Right cardiac atrium (tissue), 5 donors: ENCODE results near the gene RNF213. TPM values are rescaled to one million over a fixed set of nuclear protein-coding genes. Genes with fewer than 3 reads are reported as not detected.

Source experiments
- ATAC-seq, 2 donors: fragments of 200-7000 bp; cut with Tn5 transposase; one replicate each; pipeline versions ENCODE4 v1.8.0 to v1.9.1; 2020; ENCODE audit warnings: moderate library complexity in 2 of 2, mild to moderate bottlenecking in 1 of 2
- DNase-seq, 3 donors: peaks; one replicate each; pipeline ENCODE4 v3.0.0-alpha.2; 2020
- H3K27ac ChIP-seq: one replicate; pipeline ENCODE4 v1.5.1; 2013; ENCODE audit warnings: mild to moderate bottlenecking, low read length, control low read depth, moderate library complexity
- H3K27me3 ChIP-seq: one replicate; pipeline ENCODE4 v1.6.1; 2013; ENCODE audit not compliant: control insufficient read depth, insufficient read depth
- H3K4me1 ChIP-seq: one replicate; pipeline ENCODE4 v1.6.1; 2013; ENCODE audit warnings: low read length; ENCODE audit not compliant: control insufficient read depth, insufficient read depth
- H3K4me3 ChIP-seq: one replicate; pipeline ENCODE4 v1.5.1; 2013; ENCODE audit warnings: low read length, control low read depth
- H3K9me3 ChIP-seq: one replicate; pipeline ENCODE4 v1.6.1; 2013; ENCODE audit warnings: low read length; ENCODE audit not compliant: control insufficient read depth
- WGBS: extraction: QIAGEN DNeasy Blood & Tissue Kit; methylation state at CpG from one replicate; pipeline ENCODE4 v1.1.7; 2013; 5-methylcytosine and 5-hydroxymethylcytosine counted together
- intact Hi-C, 4 donors: fragments of 100-400 bp; cut with DNase I; formaldehyde crosslinking; loops; one replicate each; pipeline versions ENCODE4 v1.11.0 to v1.14.0; 2022 to 2023
- polyA plus RNA-seq: library from polyadenylated mRNA; stranded (reverse); fragments of 200-250 nt; gene quantifications from one replicate; pipeline ENCODE4 v1.2.3, GENCODE V29; 2013
- total RNA-seq, 4 donors: library from RNA; stranded (reverse); fragmentation: NEBNext Ultra II Directional; extraction: Animal tissue kit (Norgen Biotek cat#: 25700); gene quantifications; one replicate each; pipeline ENCODE4 v1.2.1, GENCODE V29; 2021
- donor health status: healthy with polysubstance abuse.
- donor health status: DM: no; HTN: yes; CAD: no.
- donor health status: DM: no; HTN: no; CAD: no.
- donor health status: DM: no; HTN: yes; CAD: no; lungs with severe emphysema.
- donor health status: DM: yes; HTN: yes; CAD: no.

The RNF213 gene
- total and polyA plus RNA-seq, 5 donors, result 28.7 to 49.7 (median 43.0) TPM

DNA sequence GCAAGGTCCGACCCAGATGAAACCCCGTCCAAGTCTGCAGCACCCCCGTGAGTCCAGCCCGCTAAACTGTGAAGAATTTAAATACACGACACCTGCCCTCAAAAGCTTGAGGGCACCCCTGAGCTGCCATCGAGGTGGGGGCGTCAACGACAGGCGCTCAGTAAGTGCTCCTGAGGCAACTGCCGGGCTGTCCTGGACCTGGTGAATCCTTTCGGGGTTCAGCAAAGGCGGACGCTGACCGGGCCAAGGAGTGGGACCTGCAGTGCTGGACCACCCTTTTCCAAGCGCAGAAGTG is 153.8 kb downstream of the RNF213 start:
- Histone ChIP-seq H3K27ac (no peak overlapping the region), H3K27me3 (no peaks in the 10 kb centered on the region), H3K4me1 (no peaks in the 10 kb centered on the region), H3K4me3 (peak overlapping the region; percentile 70), H3K9me3 (no peaks in the 10 kb centered on the region)
- WGBS, result 2% methylated on average over 15 of the region's 15 CpGs
- intact Hi-C loops, result no loop called here
- ATAC-seq (no peak), DNase-seq (peak in 1 of 3 donors; percentile 52)

- under 1% methylated on average over 97 of the region's 97 CpGs for WGBS
- ATAC-seq (peak; percentile 97 to 98), DNase-seq (peak; percentile 97 to 98 (median 97))
- H3K9me3 ChIP-seq, result no peaks in the 10 kb centered on the region
- H3K27me3 ChIP-seq, result no peaks in the 10 kb centered on the region
- intact Hi-C loops, result no loop called here
- peak within 1 kb of the TSS; percentile 87 for H3K27ac ChIP-seq
- no peaks in the 10 kb centered on the region for H3K4me1 ChIP-seq
- H3K4me3 ChIP-seq, result peak within 1 kb of the TSS; percentile 70
Measured at GRCh38 chr17:80414803-80415625, 154.4 kb downstream of the RNF213 start, which contains the start of gene ENDOV. Gene ENDOV, plus strand, starts transcription at chr17:80415167. Its CDS starts 28 bp downstream, at chr17:80415195.

GRCh38 chr17:80415626-80416137 is 155.0 kb downstream of the RNF213 start:
- peak in 1 of 3 donors; percentile 49 for DNase-seq
- peak; percentile 47 to 48 for ATAC-seq
- WGBS, result 9% methylated on average over 39 of the region's 39 CpGs
- H3K27me3 ChIP-seq, result no peaks in the 10 kb centered on the region
- no peak overlapping the region for H3K27ac ChIP-seq
- no peaks in the 10 kb centered on the region for H3K9me3 ChIP-seq
- H3K4me1 ChIP-seq, result no peaks in the 10 kb centered on the region
- peak overlapping the region; percentile 70 for H3K4me3 ChIP-seq
- intact Hi-C loops, result no loop called here

- Histone ChIP-seq H3K4me1 (no peaks in the 10 kb centered on the region), H3K4me3 (no peak overlapping the region), H3K9me3 (no peaks in the 10 kb centered on the region), H3K27me3 (no peaks in the 10 kb centered on the region), H3K27ac (no peak overlapping the region)
- DNase-seq (no peak), ATAC-seq (no peak)
- WGBS, result 83% methylated on average over 7 of the region's 7 CpGs
- intact Hi-C loops, result no loop called here
Measured at GRCh38 chr17:80416260-80416939, 155.7 kb downstream of the RNF213 start.

DNA sequence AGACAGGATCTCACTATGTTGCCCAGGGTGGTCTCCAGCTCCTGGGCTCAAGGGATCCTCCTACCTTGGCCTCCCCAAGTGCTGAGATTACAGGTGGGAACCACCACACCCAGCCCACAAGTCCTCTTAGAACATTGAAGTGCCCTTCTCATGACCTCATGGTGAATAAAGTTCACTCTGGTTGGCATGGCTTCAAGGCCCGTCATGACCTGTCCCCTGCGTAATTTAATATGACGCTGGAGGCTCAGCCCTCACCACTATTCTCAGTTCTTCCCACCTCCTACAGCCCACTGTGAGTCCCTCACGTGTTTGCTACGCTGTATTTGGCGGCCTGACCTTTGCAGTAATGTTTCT is 156.3 kb downstream of the RNF213 start:
- intact Hi-C loops, result no loop called here
- no peak for ATAC-seq
- no peak for DNase-seq

GRCh38 chr17:80418589-80418988 is 157.9 kb downstream of the RNF213 start:
- intact Hi-C loops, result no loop called here
- H3K9me3 ChIP-seq, result no peaks in the 10 kb centered on the region
- no peak overlapping the region for H3K4me3 ChIP-seq
- 96% methylated on average over 11 of the region's 11 CpGs for WGBS
- no peaks in the 10 kb centered on the region for H3K4me1 ChIP-seq
- no peaks in the 10 kb centered on the region for H3K27me3 ChIP-seq
- DNase-seq, result no peak
- no peak overlapping the region for H3K27ac ChIP-seq
- ATAC-seq, result no peak

More for the DNA sequence above, 156.3 kb downstream of the RNF213 start:
- 90% methylated on average over 6 of the region's 6 CpGs for WGBS
- no peaks in the 10 kb centered on the region for H3K4me1 ChIP-seq
- no peak overlapping the region for H3K4me3 ChIP-seq
- no peaks in the 10 kb centered on the region for H3K27me3 ChIP-seq
- H3K27ac ChIP-seq, result no peak overlapping the region
- H3K9me3 ChIP-seq, result no peaks in the 10 kb centered on the region

DNA sequence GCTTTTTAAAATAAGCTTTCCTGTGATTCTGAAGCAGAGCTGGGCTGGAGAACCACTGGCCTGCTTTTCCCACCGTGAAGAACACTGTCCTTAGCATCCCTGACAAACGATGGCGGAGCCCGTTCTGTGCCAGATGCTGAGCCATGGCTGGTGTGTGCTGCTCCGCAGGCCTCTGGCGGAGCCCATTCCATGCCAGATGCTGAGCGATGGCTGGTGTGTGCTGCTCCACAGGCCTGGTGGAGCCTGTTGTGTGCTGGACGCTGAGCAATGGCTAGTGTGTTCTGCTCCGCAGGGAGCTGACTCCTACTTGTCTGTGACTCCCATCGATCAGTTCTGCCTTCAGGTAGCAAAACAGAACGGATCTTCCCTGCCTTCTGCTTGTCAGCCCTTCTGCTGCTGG is 158.6 kb downstream of the RNF213 start:
- no peaks in the 10 kb centered on the region for H3K4me1 ChIP-seq
- H3K27ac ChIP-seq, result no peak overlapping the region
- ATAC-seq (no peak), DNase-seq (peak in 1 of 3 donors; percentile 37)
- WGBS, result 86% methylated on average over 11 of the region's 11 CpGs
- no peaks in the 10 kb centered on the region for H3K27me3 ChIP-seq
- H3K4me3 ChIP-seq, result no peak overlapping the region
- H3K9me3 ChIP-seq, result no peaks in the 10 kb centered on the region
- intact Hi-C loops, result no loop called here

GRCh38 chr17:80421381-80422090 is 160.9 kb downstream of the RNF213 start:
- no peaks in the 10 kb centered on the region for H3K9me3 ChIP-seq
- intact Hi-C loops, result loop anchor here in 1 of 4 donors (10.0 kb wide), 1 partner anchor 683 kb away; no protein-coding TSS in a partner anchor
- H3K4me1 ChIP-seq, result no peaks in the 10 kb centered on the region
- ATAC-seq (no peak), DNase-seq (peak in 1 of 3 donors; percentile 68)
- WGBS, result 68% methylated on average over 20 of the region's 20 CpGs
- H3K27ac ChIP-seq, result no peak overlapping the region
- H3K4me3 ChIP-seq, result no peak overlapping the region
- H3K27me3 ChIP-seq, result no peaks in the 10 kb centered on the region

- no peak for ATAC-seq
- no peak overlapping the region for H3K4me3 ChIP-seq
- intact Hi-C loops, result loop anchor here in 1 of 4 donors (10.0 kb wide), 1 partner anchor 683 kb away; no protein-coding TSS in a partner anchor
- peak in 1 of 3 donors; percentile 50 for DNase-seq
- 82% methylated on average over 18 of the region's 18 CpGs for WGBS
- H3K27me3 ChIP-seq, result no peaks in the 10 kb centered on the region
- H3K4me1 ChIP-seq, result no peaks in the 10 kb centered on the region
- no peaks in the 10 kb centered on the region for H3K9me3 ChIP-seq
- H3K27ac ChIP-seq, result no peak overlapping the region
Measured at GRCh38 chr17:80422276-80422675, 161.6 kb downstream of the RNF213 start.

DNA sequence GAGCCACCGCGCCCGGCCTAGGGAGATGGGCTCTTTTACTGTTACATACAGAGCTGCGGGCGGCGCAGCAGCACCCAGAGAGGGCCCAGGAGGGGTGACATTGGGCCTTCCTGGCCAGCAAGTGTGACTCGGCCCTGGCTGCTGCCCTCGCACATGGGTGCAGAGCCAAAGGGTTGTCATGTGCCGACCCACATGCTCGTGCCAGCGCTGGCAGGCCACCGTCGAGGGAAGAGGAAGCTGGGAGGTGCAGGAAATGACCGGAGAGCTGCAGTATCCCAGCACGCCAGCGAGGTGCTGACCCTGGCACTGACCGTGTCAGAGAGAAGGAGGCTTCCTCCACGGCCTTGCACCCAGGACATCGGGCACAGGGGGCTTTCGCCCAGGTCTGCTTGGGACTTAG is 162.3 kb downstream of the RNF213 start:
- WGBS, result 63% methylated on average over 20 of the region's 20 CpGs
- no peaks in the 10 kb centered on the region for H3K9me3 ChIP-seq
- no peak overlapping the region for H3K27ac ChIP-seq
- peak; percentile 48 to 77 (median 71) for DNase-seq
- intact Hi-C loops, result loop anchor here in 1 of 4 donors (10.0 kb wide), 1 partner anchor 682 kb away; no protein-coding TSS in a partner anchor
- no peaks in the 10 kb centered on the region for H3K4me1 ChIP-seq
- no peaks in the 10 kb centered on the region for H3K27me3 ChIP-seq
- H3K4me3 ChIP-seq, result no peak overlapping the region
- peak; percentile 17 to 46 for ATAC-seq
